Measurements from ENCODE around the gene C1orf21.

C1orf21 gene

GRCh38 chr1:184370850-184371249 lies 16.0 kb upstream of the C1orf21 start:
- TF ChIP-seq POLR2A (IDR thresholded peaks at IDR 0.05; ENCODE audit: low read depth, low read length) = no peak
- no peak for FAIRE-seq
- DNase-seq (ENCODE audit: insufficient read length, low spot score) = no peak

DNA sequence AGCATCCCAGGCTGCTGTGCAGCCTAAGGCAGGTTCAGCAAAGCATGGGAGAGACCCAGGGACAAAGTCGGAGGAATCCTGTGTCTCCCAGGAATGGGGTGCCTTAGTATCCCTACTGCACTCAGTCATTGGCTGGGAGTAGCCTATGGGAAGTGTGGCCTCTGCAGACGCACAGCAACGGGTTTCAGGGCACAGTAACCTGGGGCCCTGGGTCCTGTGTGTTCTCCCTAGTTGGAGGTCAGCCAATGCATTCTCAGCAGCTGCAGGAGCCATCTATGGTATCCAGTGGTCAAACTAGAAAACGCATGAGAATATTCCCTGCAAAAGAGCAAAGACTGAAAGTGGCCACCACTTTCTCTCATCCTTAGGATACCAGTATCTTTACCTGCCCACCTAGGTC lies 13.7 kb upstream of the C1orf21 start:
- no peak for DNase-seq (ENCODE audit: insufficient read length, low spot score)
- no peak for FAIRE-seq
- no peak for TF ChIP-seq POLR2A (IDR thresholded peaks at IDR 0.05; ENCODE audit: low read depth, low read length)

GRCh38 chr1:184376369-184376768 lies 10.5 kb upstream of the C1orf21 start:
- DNase-seq (ENCODE audit: insufficient read length, low spot score) (no peak), FAIRE-seq (no peak)
- TF ChIP-seq POLR2A (IDR thresholded peaks at IDR 0.05; ENCODE audit: low read depth, low read length) = no peak

GRCh38 chr1:184379111-184379752 lies 7.6 kb upstream of the C1orf21 start:
- TF ChIP-seq POLR2A (IDR thresholded peaks at IDR 0.05; ENCODE audit: low read depth, low read length) = no peak
- FAIRE-seq = no peak
- DNase-seq (ENCODE audit: insufficient read length, low spot score) = no peak

DNA sequence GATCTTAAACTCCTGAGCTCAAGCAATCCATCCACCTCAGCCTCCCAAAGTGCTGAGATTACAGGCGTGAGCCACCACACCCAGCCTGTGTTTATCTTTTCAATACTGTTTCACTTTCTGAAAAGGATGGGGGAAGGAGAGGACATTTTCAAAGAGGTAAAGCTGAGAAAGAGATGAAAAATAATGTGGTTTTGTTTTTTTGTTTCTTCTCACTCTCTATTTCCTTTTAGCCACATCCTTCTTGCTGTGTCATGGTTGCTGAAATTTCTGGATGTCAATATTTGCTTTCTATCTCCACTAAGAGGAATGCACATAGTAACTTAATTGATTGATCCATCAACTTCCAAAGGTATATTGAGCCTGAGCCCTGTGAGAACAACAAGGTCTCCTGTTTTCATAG lies 6.4 kb upstream of the C1orf21 start:
- FAIRE-seq (no peak), DNase-seq (ENCODE audit: insufficient read length, low spot score) (no peak)
- TF ChIP-seq POLR2A (IDR thresholded peaks at IDR 0.05; ENCODE audit: low read depth, low read length) = no peak

- FAIRE-seq = no peak
- no peak for TF ChIP-seq POLR2A (IDR thresholded peaks at IDR 0.05; ENCODE audit: low read depth, low read length)
- DNase-seq (ENCODE audit: insufficient read length, low spot score) = no peak
Observed at GRCh38 chr1:184383772-184384323, 3.0 kb upstream of the C1orf21 start.

DNA sequence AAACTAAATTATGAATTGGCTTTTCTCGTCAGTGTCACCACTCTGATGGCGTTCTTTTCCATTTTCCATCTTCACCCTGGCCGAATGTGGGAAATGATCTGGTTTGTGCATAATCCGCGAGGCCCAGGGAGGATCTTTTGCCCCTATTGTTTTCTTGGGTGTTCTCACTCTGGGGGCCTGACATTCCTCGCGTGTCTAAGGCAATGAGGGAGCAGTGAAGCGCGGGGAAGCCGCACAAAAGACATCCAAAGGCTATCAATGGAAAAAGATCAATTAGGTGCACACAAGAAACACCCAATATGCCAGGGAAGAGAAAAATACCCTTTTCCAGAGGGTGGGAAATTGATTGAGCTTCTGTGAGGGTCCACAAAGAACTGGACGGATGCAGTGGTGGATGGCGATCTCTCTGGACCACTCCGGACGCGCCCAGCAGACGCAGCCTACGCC lies 941 bp upstream of the C1orf21 start:
- DNase-seq (ENCODE audit: insufficient read length, low spot score) (no peak), FAIRE-seq (no peak)
- no peak for TF ChIP-seq POLR2A (IDR thresholded peaks at IDR 0.05; ENCODE audit: low read depth, low read length)

DNA sequence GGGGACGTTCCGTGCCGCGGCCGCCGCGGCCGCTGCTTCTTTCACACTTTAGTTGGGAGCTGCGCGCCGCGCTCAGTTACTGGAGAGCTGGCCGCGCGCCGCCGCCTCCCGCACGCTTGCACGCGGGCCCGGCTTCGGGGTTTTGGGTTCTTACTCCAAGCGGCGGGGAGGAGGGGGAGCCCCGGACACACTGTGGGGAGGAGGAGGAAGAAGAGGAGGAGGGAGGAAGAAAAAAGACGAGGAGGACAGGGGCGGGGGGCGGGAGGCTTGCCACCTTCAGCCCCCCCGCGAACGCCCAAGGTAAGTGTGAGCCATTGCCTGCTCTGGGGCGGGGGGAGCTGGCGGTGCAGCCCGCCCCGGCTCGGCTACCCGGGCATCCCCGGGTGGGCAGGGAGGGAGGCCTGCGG lies 243 bp downstream of the C1orf21 start:
- DNase-seq (ENCODE audit: insufficient read length, low spot score) (peak; percentile 21), FAIRE-seq (no peak)
- TF ChIP-seq POLR2A (IDR thresholded peaks at IDR 0.05; ENCODE audit: low read depth, low read length) = no peak

DNA sequence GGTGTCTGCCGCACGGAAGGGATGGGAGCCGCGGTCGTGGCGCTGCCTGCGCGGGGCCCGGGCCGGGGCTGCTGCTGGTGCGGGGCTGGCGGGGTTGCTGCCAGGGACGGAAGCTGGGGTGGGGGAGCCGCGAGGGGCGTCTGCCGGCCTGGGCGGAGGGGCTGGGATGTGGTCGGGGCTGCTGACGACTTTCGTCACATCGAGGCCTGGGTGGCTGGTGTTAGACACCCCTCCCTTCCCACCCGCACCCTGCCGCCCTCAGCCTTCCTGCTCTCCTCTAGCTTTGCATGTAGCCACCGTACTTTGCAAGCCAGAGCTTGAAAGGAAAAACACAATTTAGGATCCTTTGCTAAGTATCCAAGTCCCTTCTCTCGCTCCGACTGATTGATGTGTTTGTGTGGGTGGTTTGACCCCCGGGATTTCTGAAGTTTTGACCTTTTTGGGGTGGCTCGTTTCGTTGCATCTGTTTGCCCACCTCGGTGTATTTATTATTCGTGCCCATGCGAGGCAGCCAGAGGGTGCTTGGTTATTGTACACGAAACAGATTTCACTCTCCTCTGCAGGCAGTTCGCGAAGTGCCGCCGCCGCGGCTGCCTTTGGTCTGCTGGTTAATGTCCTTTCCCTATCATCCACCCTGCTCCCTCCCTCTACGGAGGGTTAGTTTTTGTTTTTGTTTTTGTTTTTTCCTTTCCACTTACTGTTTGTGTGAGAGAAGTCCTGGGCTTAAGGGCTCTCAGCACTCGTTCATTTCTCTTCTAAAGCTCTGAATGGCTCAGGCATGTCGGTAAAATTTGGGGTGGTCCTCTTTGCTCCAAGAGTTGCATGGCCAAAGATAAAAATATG lies 868 bp downstream of the C1orf21 start:
- TF ChIP-seq POLR2A (IDR thresholded peaks at IDR 0.05; ENCODE audit: low read depth, low read length) = no peak
- DNase-seq (ENCODE audit: insufficient read length, low spot score) = peak; percentile 13
- no peak for FAIRE-seq

DNA sequence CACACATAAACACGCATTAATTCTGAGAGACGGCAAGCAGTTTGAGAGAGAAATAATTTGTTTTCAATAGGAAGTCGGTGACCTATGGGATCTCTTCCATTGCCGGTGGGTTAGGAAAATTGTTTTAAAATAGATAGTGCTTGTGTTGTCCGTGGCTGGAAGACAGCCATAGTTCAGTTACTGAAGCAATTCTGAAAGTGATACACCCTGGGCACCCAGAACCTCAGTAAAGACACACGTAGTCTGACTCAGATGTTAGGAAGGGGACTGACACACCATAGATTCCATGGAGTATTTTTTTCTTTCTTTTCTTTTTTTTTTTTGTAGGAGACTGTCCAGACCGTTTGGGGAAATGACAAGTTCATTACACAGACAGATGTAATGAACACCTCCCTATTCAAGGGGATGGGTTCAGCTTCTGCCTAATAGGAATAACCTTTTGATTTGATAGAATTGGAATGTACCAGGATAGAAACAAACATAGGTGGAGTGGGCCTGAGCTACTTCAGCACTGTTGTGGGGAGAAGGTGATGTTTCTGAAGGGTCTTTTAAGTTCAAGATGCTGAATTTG lies 1.6 kb downstream of the C1orf21 start:
- FAIRE-seq = peak; percentile 30
- peak; percentile 62 for DNase-seq (ENCODE audit: insufficient read length, low spot score)
- TF ChIP-seq POLR2A (IDR thresholded peaks at IDR 0.05; ENCODE audit: low read depth, low read length) = no peak

GRCh38 chr1:184388971-184389370 lies 2.1 kb downstream of the C1orf21 start:
- DNase-seq (ENCODE audit: insufficient read length, low spot score) (no peak), FAIRE-seq (no peak)
- TF ChIP-seq POLR2A (IDR thresholded peaks at IDR 0.05; ENCODE audit: low read depth, low read length) = no peak

DNA sequence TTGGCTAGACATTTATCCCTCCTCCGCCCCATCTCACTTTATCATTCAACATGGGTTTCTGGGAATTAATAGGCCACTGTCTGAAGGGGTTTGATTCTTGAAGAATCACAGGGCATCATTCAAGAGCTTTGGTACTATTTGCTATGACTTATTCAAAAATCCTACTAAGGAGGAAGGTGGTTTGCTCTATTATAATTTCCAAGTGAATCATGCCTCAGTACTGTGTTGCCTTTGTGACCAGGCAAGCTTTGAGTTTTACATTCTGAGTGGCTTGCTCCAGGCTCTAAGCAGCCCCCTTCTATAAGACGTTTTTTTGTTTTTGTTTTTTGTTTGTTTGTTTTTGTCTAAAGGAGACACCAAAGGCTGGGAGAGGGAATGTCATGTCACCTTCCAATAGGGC lies 2.6 kb downstream of the C1orf21 start:
- FAIRE-seq (no peak), DNase-seq (ENCODE audit: insufficient read length, low spot score) (no peak)

GRCh38 chr1:184390889-184391288 lies 4.1 kb downstream of the C1orf21 start:
- no peak for FAIRE-seq

More for the DNA sequence above, 2.6 kb downstream of the C1orf21 start:
- no peak for TF ChIP-seq POLR2A (IDR thresholded peaks at IDR 0.05; ENCODE audit: low read depth, low read length)

DNA sequence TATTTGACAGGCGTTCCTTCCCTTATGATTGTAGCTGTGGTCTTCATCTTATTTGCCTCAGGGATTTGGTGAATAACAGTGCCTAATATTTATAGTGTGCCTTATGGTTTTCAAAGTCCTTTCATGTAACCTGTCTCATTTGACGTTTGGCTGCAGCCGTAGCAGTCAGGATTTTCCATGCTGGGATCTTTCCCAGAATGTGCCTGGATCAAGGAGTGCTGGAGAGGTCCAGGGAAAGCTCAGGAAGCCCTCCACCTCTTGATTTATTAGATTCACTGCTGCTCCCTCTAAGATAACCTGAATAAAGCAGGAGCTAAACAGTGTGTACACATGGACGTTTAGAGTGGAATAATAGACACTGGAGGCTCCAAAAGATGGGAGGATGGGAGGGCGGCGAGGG lies 5.2 kb downstream of the C1orf21 start:
- TF ChIP-seq POLR2A (IDR thresholded peaks at IDR 0.05; ENCODE audit: low read depth, low read length) = no peak
- DNase-seq (ENCODE audit: insufficient read length, low spot score) (no peak), FAIRE-seq (no peak)

More at GRCh38 chr1:184390889-184391288, 4.1 kb downstream of the C1orf21 start:
- no peak for DNase-seq (ENCODE audit: insufficient read length, low spot score)
- TF ChIP-seq POLR2A (IDR thresholded peaks at IDR 0.05; ENCODE audit: low read depth, low read length) = no peak
